Upper lobe of left lung (tissue), 4 donors: ENCODE data around the gene EGF.
"Not testable (repeated sequence)": the region's sequence is repeated elsewhere in the genome, so short reads cannot be mapped to it uniquely, and the experiment has no call there.

Source experiments
- EP300 ChIP-seq, 4 donors: sonication (generic); formaldehyde crosslinking; IDR thresholded peaks; one replicate each; pipeline ENCODE4 v1.5.1; 2017; ENCODE audit warnings: antibody characterized with exemption in 4 of 4, control low read depth in 2 of 4
- POLR2A ChIP-seq, 4 donors: fragments of 450-650 bp; IDR thresholded peaks; one replicate each; pipeline ENCODE4 v1.5.1; 2016 to 2017; ENCODE audit warnings: antibody characterized with exemption in 4 of 4, mild to moderate bottlenecking in 2 of 4
- TF ChIP-seq, protein P1 (sequence below), 6 experiments: fragments of 450-650 bp in 4 of 6; fragments of 200-600 bp in 2 of 6; sonication (generic) in 2 of 6; IDR thresholded peaks; one replicate each; pipeline ENCODE4 v1.5.1; 2016 to 2019; ENCODE audit warnings: antibody characterized with exemption in 6 of 6

DNA sequence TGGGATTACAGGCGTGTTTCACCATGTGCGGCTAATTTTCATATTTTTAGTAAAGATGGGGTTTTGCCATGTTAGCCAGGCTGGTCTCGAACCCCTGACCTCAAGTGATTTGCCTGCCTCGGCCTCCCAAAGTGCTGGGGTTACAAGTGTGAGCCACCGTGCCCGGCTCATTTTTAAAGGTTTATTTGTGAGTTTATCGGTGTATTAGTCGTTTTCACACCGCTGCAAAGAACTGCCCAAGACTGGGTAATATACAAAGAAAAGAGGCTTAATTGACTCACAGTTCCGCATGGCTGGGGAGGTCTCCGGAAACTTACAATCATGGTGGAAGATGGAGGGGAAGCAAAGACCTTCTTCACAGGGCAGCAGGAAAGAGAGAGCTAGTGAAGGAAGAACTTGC, 126.5 kb downstream of the EGF start:
- TF ChIP-seq, protein P1, sequence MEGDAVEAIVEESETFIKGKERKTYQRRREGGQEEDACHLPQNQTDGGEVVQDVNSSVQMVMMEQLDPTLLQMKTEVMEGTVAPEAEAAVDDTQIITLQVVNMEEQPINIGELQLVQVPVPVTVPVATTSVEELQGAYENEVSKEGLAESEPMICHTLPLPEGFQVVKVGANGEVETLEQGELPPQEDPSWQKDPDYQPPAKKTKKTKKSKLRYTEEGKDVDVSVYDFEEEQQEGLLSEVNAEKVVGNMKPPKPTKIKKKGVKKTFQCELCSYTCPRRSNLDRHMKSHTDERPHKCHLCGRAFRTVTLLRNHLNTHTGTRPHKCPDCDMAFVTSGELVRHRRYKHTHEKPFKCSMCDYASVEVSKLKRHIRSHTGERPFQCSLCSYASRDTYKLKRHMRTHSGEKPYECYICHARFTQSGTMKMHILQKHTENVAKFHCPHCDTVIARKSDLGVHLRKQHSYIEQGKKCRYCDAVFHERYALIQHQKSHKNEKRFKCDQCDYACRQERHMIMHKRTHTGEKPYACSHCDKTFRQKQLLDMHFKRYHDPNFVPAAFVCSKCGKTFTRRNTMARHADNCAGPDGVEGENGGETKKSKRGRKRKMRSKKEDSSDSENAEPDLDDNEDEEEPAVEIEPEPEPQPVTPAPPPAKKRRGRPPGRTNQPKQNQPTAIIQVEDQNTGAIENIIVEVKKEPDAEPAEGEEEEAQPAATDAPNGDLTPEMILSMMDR (IDR thresholded peaks at IDR 0.05) = not testable (repeated sequence)
- not testable (repeated sequence) for TF ChIP-seq EP300, POLR2A (IDR thresholded peaks at IDR 0.05)
